Measurements from ENCODE around the gene PLAAT4. TPM values are rescaled to one million over a fixed set of nuclear protein-coding genes. Genes with fewer than 3 reads are reported as not detected.
"Not testable (repeated sequence)": the region's sequence is repeated elsewhere in the genome, so short reads cannot be mapped to it uniquely, and the experiment has no call there.

The PLAAT4 gene
- total and polyA plus RNA-seq, 10 of the 15 experiments (the other 5 are each of a cell fraction or from before 2014, with no cell fraction given), result 6.0 to 34.3 (median 12.4) TPM

GRCh38 chr11:63530021-63530420 lies 6.6 kb upstream of the PLAAT4 start (continued):
- TF ChIP-seq HSF1 (IDR thresholded peaks at IDR 0.05; ENCODE audit: low read depth, low read length), result no peak
- no peak for TF ChIP-seq ZBED1 (IDR thresholded peaks at IDR 0.05; ENCODE audit: borderline replicate concordance)

DNA sequence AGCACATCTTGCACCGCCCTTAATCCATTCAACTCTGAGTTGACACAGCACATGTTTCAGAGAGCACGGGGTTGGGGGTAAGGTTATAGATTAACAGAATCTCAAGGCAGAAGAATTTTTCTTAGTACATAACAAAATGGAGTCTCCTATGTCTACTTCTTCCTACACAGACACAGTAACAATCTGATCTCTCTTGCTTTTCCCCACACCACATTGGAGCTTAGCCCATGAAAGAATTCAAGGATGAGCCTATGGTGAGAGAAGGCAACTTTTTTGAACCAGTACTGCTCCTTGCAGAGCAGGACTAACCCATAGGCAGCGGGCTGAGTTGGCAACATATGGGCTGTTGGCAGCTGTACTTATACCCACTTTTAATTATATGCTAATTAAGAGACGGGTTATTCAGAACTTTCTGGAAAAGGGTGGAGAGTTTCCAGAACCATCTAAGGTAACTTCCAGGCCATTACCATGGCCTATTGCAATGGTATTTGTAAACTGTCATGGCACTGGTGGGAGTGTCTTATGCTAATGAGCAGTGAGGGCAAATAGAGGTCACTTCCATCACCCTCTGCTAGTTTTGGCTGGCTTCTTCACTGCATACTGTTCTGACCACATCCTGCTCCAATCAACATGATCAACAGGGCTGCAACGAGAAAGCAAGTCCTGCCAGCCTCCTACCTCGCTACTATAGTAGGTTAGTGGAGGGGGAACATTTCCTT lies 5.4 kb upstream of the PLAAT4 start:
- H4K20me1 ChIP-seq (ENCODE audit: control insufficient read depth, insufficient read depth); POLR2A ChIA-PET; H3K36me3 ChIP-seq (ENCODE audit: control insufficient read depth in 2 of 2, insufficient read depth in 2 of 2, low read length in 1 of 2); BruUV-seq (replicated peaks); H3K27ac ChIP-seq (ENCODE audit: control insufficient read depth, insufficient read depth); H3K27me3 ChIP-seq (replicated peaks in 1 of 2; ENCODE audit: control insufficient read depth in 2 of 2, insufficient read depth in 2 of 2, low read length in 1 of 2); H2AFZ ChIP-seq (ENCODE audit: control insufficient read depth, low read depth, low read length); H3K9ac ChIP-seq (ENCODE audit: control insufficient read depth, insufficient read depth, low read length); intact Hi-C loops (cut with micrococcal nuclease; ENCODE audit: unreplicated experiment); H3K4me2 ChIP-seq (ENCODE audit: control insufficient read depth, insufficient read depth); H3K79me2 ChIP-seq (ENCODE audit: control insufficient read depth, insufficient read depth, low read length); H3K9me3 ChIP-seq (replicated peaks; ENCODE audit: control insufficient read depth, insufficient read depth, low read length); in situ Hi-C loops (cut with MboI); H3K4me3 ChIP-seq: not testable (repeated sequence)
- CTCF ChIA-PET, result interaction anchor here (1.5 to 3.2 kb wide), 3 partner anchors 24 to 132 kb away, joined by 3 to 9 read pairs (median 7); no protein-coding TSS in a partner anchor
- WGBS (ENCODE audit: insufficient coverage, insufficient replicate concordance, low lambda C conversion rate, missing lambda C conversion rate), result 42% methylated on average over 4 of the region's 6 CpGs
- peak; percentile 80 for ATAC-seq
- RAD21 ChIA-PET (ENCODE audit: unreplicated experiment), result interaction anchor here (2.2 kb wide), 1 partner anchor 36 kb away, joined by 7 read pairs; no protein-coding TSS in a partner anchor
- peaks cover 25% of the 10 kb centered on the region for H3K4me1 ChIP-seq (ENCODE audit: control insufficient read depth, insufficient read depth, low read length)
- DNase-seq (ENCODE audit: low read depth, low spot score), result peak; percentile 44
- SMC1A ChIA-PET (ENCODE audit: uncharacterized antibody, unreplicated experiment), result interaction anchor here (0.8 to 1.9 kb wide), 2 partner anchors 16 to 52 kb away, joined by 3 read pairs; no protein-coding TSS in a partner anchor
- peak; percentile 44 for FAIRE-seq
- TF ChIP-seq NR2F1 (conservative IDR thresholded peaks at IDR 0.05) (peak; percentile 43; the same call in 1 of the 2 replicates), PKNOX1 (IDR thresholded peaks at IDR 0.05) (0 out of 2 replicates have a peak, but pooled peaks have one; percentile 20), EP300 (IDR thresholded peaks at IDR 0.05; ENCODE audit: borderline replicate concordance in 1 of 2, control insufficient read depth in 1 of 2, low read depth in 2 of 2, low read length in 2 of 2) (0 out of 4 replicates have a peak, but pooled peaks of 1 of the 2 experiments have one; percentile 17), ESRRA (IDR thresholded peaks at IDR 0.05; ENCODE audit: low read length) (peak; percentile 73; the same call in 1 of the 2 replicates), IKZF2 (IDR thresholded peaks at IDR 0.05) (0 out of 4 replicates have a peak, but pooled peaks of 1 of the 2 experiments have one; percentile 20), RUNX3 (IDR thresholded peaks at IDR 0.05; ENCODE audit: low read length) (peak; percentile 87), POU2F2 (IDR thresholded peaks at IDR 0.05; ENCODE audit: borderline replicate concordance, low read depth, low read length) (peak; percentile 81; the same call in 2 of the 3 replicates), YY1 (IDR thresholded peaks at IDR 0.05; ENCODE audit: low read depth, low read length) (peak; percentile 55; the same call in 1 of the 2 replicates)
